Calu3 (cell line): Measurements from ENCODE around the gene GPSM1. TPM values are rescaled to one million over a fixed set of nuclear protein-coding genes. Genes with fewer than 3 reads are reported as not detected.

ENCODE experiments used
- BruUV-seq: library from RNA; stranded (reverse); fragments of 400-500 nt; replicated peaks from 2 replicates; lab custom pipeline; 2021; lab: Mats Ljungman, UMichigan
- CTCF ChIA-PET: fragments of 300-600 bp; sonication (Branson Sonifier 250); formaldehyde crosslinking; loops from one replicate; lab custom pipeline; 2022; ENCODE audit warnings: antibody characterized with exemption; lab: Charles Lee
- DNase-seq: peaks from one replicate; pipeline ENCODE4 v3.0.0; 2022
- H3K27ac Mint-ChIP-seq: one replicate; pipeline ENCODE4 v1.8.0; 2022; ENCODE audit warnings: mixed read lengths; ENCODE audit not compliant: unreplicated experiment
- H3K27me3 Mint-ChIP-seq: one replicate; pipeline ENCODE4 v1.8.0; 2022; ENCODE audit warnings: mixed read lengths; ENCODE audit not compliant: unreplicated experiment
- H3K36me3 Mint-ChIP-seq: one replicate; pipeline ENCODE4 v1.8.0; 2022; ENCODE audit warnings: mild to moderate bottlenecking, moderate library complexity, mixed read lengths; ENCODE audit not compliant: insufficient read depth, unreplicated experiment
- H3K4me1 Mint-ChIP-seq: one replicate; pipeline ENCODE4 v1.8.0; 2022; ENCODE audit warnings: mild to moderate bottlenecking, low read depth, mixed read lengths; ENCODE audit not compliant: unreplicated experiment
- H3K4me3 Mint-ChIP-seq: one replicate; pipeline ENCODE4 v1.8.0; 2022; ENCODE audit warnings: mild to moderate bottlenecking, low read depth, moderate library complexity, mixed read lengths; ENCODE audit not compliant: unreplicated experiment
- H3K9me3 Mint-ChIP-seq: one replicate; pipeline ENCODE4 v1.8.0; 2022; ENCODE audit warnings: low read depth, mixed read lengths; ENCODE audit not compliant: unreplicated experiment
- CTCF ChIP-seq: fragments of 200-600 bp; IDR thresholded peaks from one replicate; pipeline ENCODE4 v1.8.0; 2022; ENCODE audit warnings: antibody characterized with exemption; ENCODE audit not compliant: unreplicated experiment
- intact Hi-C: fragments of 100-400 bp; cut with micrococcal nuclease; formaldehyde crosslinking; loops from one replicate; pipeline ENCODE4 v1.10.0; 2022; ENCODE audit not compliant: unreplicated experiment
- total RNA-seq: library from RNA; stranded (reverse); gene quantifications from 2 replicates; pipeline ENCODE4 v1.2.3, GENCODE V29; 2022

The GPSM1 gene
- total RNA-seq, 1 experiment from 2014 or later, result 3.9 TPM

- H3K9me3 Mint-ChIP-seq, result no peaks in the 10 kb centered on the region
- H3K4me1 Mint-ChIP-seq, result peaks cover 8% of the 10 kb centered on the region
- no peak overlapping the region for H3K4me3 Mint-ChIP-seq
- no peak for TF ChIP-seq CTCF
- no peak for DNase-seq
- peaks cover 11% of the 10 kb centered on the region for H3K27me3 Mint-ChIP-seq
- intact Hi-C loops, result no loop called here
- CTCF ChIA-PET, result no interaction called here
- no TSS peak for BruUV-seq
- H3K27ac Mint-ChIP-seq, result no peak overlapping the region
- peaks cover 17% of the 10 kb centered on the region for H3K36me3 Mint-ChIP-seq
Measured at GRCh38 chr9:136353088-136353487, 25.7 kb downstream of the GPSM1 start.

- intact Hi-C loops, result no loop called here
- CTCF ChIA-PET, result interaction anchor here (1.0 kb wide), 1 partner anchor 9 kb away, joined by 4 read pairs; the partner anchor contains the start of gene DNLZ
- H3K36me3 Mint-ChIP-seq, result peaks cover 17% of the 10 kb centered on the region
- no peak overlapping the region for H3K27ac Mint-ChIP-seq
- no peak for TF ChIP-seq CTCF
- no peak overlapping the region for H3K4me3 Mint-ChIP-seq
- BruUV-seq, result no TSS peak
- no peaks in the 10 kb centered on the region for H3K9me3 Mint-ChIP-seq
- H3K27me3 Mint-ChIP-seq, result peaks cover 11% of the 10 kb centered on the region
- peaks cover 8% of the 10 kb centered on the region for H3K4me1 Mint-ChIP-seq
- DNase-seq, result no peak
Measured at GRCh38 chr9:136353757-136354488, 26.6 kb downstream of the GPSM1 start.

GRCh38 chr9:136354592-136355085 is 27.3 kb downstream of the GPSM1 start:
- no peaks in the 10 kb centered on the region for H3K9me3 Mint-ChIP-seq
- H3K36me3 Mint-ChIP-seq, result peaks cover 17% of the 10 kb centered on the region
- H3K4me3 Mint-ChIP-seq, result peak overlapping the region; percentile 30
- no peak for TF ChIP-seq CTCF
- DNase-seq, result peak; percentile 15
- H3K27ac Mint-ChIP-seq, result peak overlapping the region; percentile 66
- no TSS peak for BruUV-seq
- H3K4me1 Mint-ChIP-seq, result peaks cover 8% of the 10 kb centered on the region
- intact Hi-C loops, result no loop called here
- CTCF ChIA-PET, result interaction anchor here (1.0 kb wide), 1 partner anchor 8 kb away, joined by 4 read pairs; the partner anchor contains the start of gene DNLZ
- H3K27me3 Mint-ChIP-seq, result peaks cover 11% of the 10 kb centered on the region

GRCh38 chr9:136355616-136356557 is 28.5 kb downstream of the GPSM1 start:
- Mint-ChIP-seq H3K9me3 (no peaks in the 10 kb centered on the region), H3K4me3 (no peak overlapping the region), H3K27me3 (peaks cover 11% of the 10 kb centered on the region), H3K27ac (no peak overlapping the region), H3K4me1 (peaks cover 8% of the 10 kb centered on the region), H3K36me3 (peaks cover 25% of the 10 kb centered on the region)
- CTCF ChIA-PET, result interaction anchor here (0.6 kb wide), 1 partner anchor 223 kb away, joined by 4 read pairs; no protein-coding TSS in a partner anchor
- no TSS peak for BruUV-seq
- no peak for TF ChIP-seq CTCF
- intact Hi-C loops, result no loop called here
- no peak for DNase-seq
